Uterus (tissue), 2 donors: ENCODE results near the gene ASB5.

Experiments used
- POLR2A ChIP-seq, 2 donors: fragments of 450-650 bp; IDR thresholded peaks; one replicate each; pipeline ENCODE4 v1.6.1; 2016; ENCODE audit warnings: antibody characterized with exemption in 2 of 2, mild to moderate bottlenecking in 1 of 2, moderate library complexity in 1 of 2
- TF ChIP-seq, protein P1 (sequence below), 4 experiments: fragments of 200-600 bp in 2 of 4; fragments of 450-650 bp in 2 of 4; sonication (generic) in 2 of 4; IDR thresholded peaks; one replicate each; pipeline ENCODE4 v1.5.1; 2016 to 2019; ENCODE audit warnings: antibody characterized with exemption in 4 of 4, mild to moderate bottlenecking in 2 of 4, moderate library complexity in 1 of 4

DNA sequence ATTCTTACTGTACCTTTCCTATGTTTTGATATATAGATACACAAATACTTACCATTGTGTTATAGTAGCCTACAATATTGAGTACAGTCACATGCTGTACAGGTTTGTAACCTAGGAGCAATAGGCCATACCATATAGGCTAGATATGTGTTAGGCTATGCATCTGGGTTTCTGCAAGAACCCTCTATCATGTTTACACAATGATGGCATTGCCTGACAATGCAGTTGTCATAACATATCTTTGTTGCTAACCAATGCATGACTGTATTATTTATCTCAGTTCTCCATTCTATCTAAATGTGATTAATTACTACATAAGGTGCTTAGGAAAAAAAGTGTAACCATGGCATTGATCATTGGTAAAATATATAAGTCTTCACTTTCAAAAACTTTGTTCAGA lies 40.8 kb upstream of the ASB5 start:
- TF ChIP-seq POLR2A (IDR thresholded peaks at IDR 0.05), result no peak
- TF ChIP-seq, protein P1, sequence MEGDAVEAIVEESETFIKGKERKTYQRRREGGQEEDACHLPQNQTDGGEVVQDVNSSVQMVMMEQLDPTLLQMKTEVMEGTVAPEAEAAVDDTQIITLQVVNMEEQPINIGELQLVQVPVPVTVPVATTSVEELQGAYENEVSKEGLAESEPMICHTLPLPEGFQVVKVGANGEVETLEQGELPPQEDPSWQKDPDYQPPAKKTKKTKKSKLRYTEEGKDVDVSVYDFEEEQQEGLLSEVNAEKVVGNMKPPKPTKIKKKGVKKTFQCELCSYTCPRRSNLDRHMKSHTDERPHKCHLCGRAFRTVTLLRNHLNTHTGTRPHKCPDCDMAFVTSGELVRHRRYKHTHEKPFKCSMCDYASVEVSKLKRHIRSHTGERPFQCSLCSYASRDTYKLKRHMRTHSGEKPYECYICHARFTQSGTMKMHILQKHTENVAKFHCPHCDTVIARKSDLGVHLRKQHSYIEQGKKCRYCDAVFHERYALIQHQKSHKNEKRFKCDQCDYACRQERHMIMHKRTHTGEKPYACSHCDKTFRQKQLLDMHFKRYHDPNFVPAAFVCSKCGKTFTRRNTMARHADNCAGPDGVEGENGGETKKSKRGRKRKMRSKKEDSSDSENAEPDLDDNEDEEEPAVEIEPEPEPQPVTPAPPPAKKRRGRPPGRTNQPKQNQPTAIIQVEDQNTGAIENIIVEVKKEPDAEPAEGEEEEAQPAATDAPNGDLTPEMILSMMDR (IDR thresholded peaks at IDR 0.05), result no peak
